HUDEP-2 (cell line): ENCODE measurements around the gene TMUB1.

Source experiments
- DNase-seq, 76 experiments: peaks; one replicate each; lab custom pipeline; 2025; ENCODE audit not compliant: unreplicated experiment in 76 of 76; lab: John Stamatoyannopoulos, UW

The TMUB1 gene

GRCh38 chr7:151071032-151071866 is 12.0 kb downstream of the TMUB1 start:
- no peak for DNase-seq

GRCh38 chr7:151070574-151070960 is 12.7 kb downstream of the TMUB1 start:
- DNase-seq, result no peak

GRCh38 chr7:151069841-151070573 is 13.3 kb downstream of the TMUB1 start:
- peak in 7 of 76 experiments; percentile 7 to 46 (median 27) for DNase-seq

- no peak for DNase-seq
Observed at GRCh38 chr7:151068069-151068773, 15.1 kb downstream of the TMUB1 start.

- no peak for DNase-seq
Observed at GRCh38 chr7:151066273-151066974, 16.9 kb downstream of the TMUB1 start.

GRCh38 chr7:151065516-151065915 is 17.8 kb downstream of the TMUB1 start:
- no peak for DNase-seq

- DNase-seq, result no peak
Observed at GRCh38 chr7:151064993-151065392, 18.3 kb downstream of the TMUB1 start.

- no peak for DNase-seq
Observed at GRCh38 chr7:151064454-151064853, 18.8 kb downstream of the TMUB1 start.

- peak in 1 of 76 experiments; percentile 21 for DNase-seq
Observed at GRCh38 chr7:151063212-151063561, 20.1 kb downstream of the TMUB1 start.

GRCh38 chr7:151062399-151063211 is 20.7 kb downstream of the TMUB1 start:
- DNase-seq, result peak in 34 of 76 experiments; percentile 8 to 87 (median 44)

- peak in 2 of 76 experiments; percentile 27 to 34 for DNase-seq
Observed at GRCh38 chr7:151062111-151062398, 21.2 kb downstream of the TMUB1 start.

- DNase-seq, result no peak
Observed at GRCh38 chr7:151061213-151062110, 21.8 kb downstream of the TMUB1 start.

- peak in 67 of 76 experiments; percentile 7 to 78 (median 49) for DNase-seq
Observed at GRCh38 chr7:151060416-151061212, 22.7 kb downstream of the TMUB1 start.

- peak in 1 of 76 experiments; percentile 32 for DNase-seq
Observed at GRCh38 chr7:151060113-151060415, 23.2 kb downstream of the TMUB1 start.

GRCh38 chr7:151059367-151060112 is 23.8 kb downstream of the TMUB1 start, which contains the start of gene SLC4A2:
Gene SLC4A2, plus strand, starts transcription at chr7:151059589. Its CDS starts 2,399 bp downstream, at chr7:151061988.
- DNase-seq, result peak in 51 of 76 experiments; percentile 12 to 71 (median 48)

- DNase-seq, result peak in 6 of 76 experiments; percentile 17 to 51 (median 28)
Observed at GRCh38 chr7:151058781-151059366, 24.4 kb downstream of the TMUB1 start.
